H9 (cell line): ENCODE data around the gene GSX1. TPM values are rescaled to one million over a fixed set of nuclear protein-coding genes. Genes with fewer than 3 reads are reported as not detected.

Experiments used
- DNase-seq: peaks from one replicate; pipeline ENCODE4 v3.0.0-alpha.2; 2017
- H2AFZ ChIP-seq: one replicate; pipeline ENCODE4 v1.6.1; 2013; ENCODE audit warnings: mild to moderate bottlenecking, low read length, control low read depth, moderate library complexity
- H2AK5ac ChIP-seq: 2 replicates; pipeline ENCODE4 v1.6.1; 2013; ENCODE audit warnings: low read length, control low read depth, mixed read lengths; ENCODE audit not compliant: insufficient read length
- H2BK120ac ChIP-seq: one replicate; pipeline ENCODE4 v1.6.1; 2013; ENCODE audit warnings: low read depth, mild to moderate bottlenecking, low read length, control low read depth, inconsistent platforms; ENCODE audit not compliant: poor library complexity, severe bottlenecking
- H2BK12ac ChIP-seq: 2 replicates; pipeline ENCODE4 v1.6.1; 2013; ENCODE audit warnings: low read length, control low read depth, mixed read lengths, low read depth; ENCODE audit not compliant: insufficient read length
- H2BK15ac ChIP-seq: 2 replicates; pipeline ENCODE4 v1.6.1; 2013; ENCODE audit warnings: low read depth, low read length, control low read depth
- H2BK20ac ChIP-seq: one replicate; pipeline ENCODE4 v1.6.1; 2013; ENCODE audit warnings: low read depth, mild to moderate bottlenecking, low read length, control low read depth, inconsistent platforms; ENCODE audit not compliant: poor library complexity, severe bottlenecking
- H2BK5ac ChIP-seq: 2 replicates; pipeline ENCODE4 v1.6.1; 2013; ENCODE audit warnings: low read length, control low read depth, mixed read lengths; ENCODE audit not compliant: insufficient read length
- H3K14ac ChIP-seq: 2 replicates; pipeline ENCODE4 v1.6.1; 2013; ENCODE audit warnings: low read length, control low read depth; ENCODE audit not compliant: insufficient read depth
- H3K18ac ChIP-seq: 2 replicates; pipeline ENCODE4 v1.6.1; 2013; ENCODE audit warnings: low read depth, mild to moderate bottlenecking, mixed read lengths, low read length, control low read depth; ENCODE audit not compliant: insufficient read length
- H3K23ac ChIP-seq: 2 replicates; pipeline ENCODE4 v1.6.1; 2013; ENCODE audit warnings: low read length, control low read depth, mixed read lengths, low read depth; ENCODE audit not compliant: insufficient read length
- H3K23me2 ChIP-seq: 2 replicates; pipeline ENCODE4 v1.6.1; 2013; ENCODE audit warnings: low read depth, mild to moderate bottlenecking, mixed read lengths, low read length, control low read depth; ENCODE audit not compliant: insufficient read length, poor library complexity, severe bottlenecking
- H3K27ac ChIP-seq: 2 replicates; pipeline ENCODE4 v1.5.1; 2013; ENCODE audit warnings: low read length, control low read depth, mixed read lengths, low read depth; ENCODE audit not compliant: insufficient read length
- H3K27me3 ChIP-seq: 2 replicates; pipeline ENCODE4 v1.6.1; 2013; ENCODE audit warnings: low read length, control low read depth, inconsistent platforms; ENCODE audit not compliant: insufficient read depth
- H3K4ac ChIP-seq: 2 replicates; pipeline ENCODE4 v1.6.1; 2013; ENCODE audit warnings: low read depth, mild to moderate bottlenecking, control low read depth, inconsistent platforms, low read length, moderate library complexity
- H3K4me1 ChIP-seq: 2 replicates; pipeline ENCODE4 v1.6.1; 2013; ENCODE audit warnings: low read length, control low read depth, inconsistent platforms; ENCODE audit not compliant: insufficient read depth
- H3K4me2 ChIP-seq: 2 replicates; pipeline ENCODE4 v1.6.1; 2013; ENCODE audit warnings: low read length, control low read depth, mixed read lengths; ENCODE audit not compliant: insufficient read length, insufficient read depth
- H3K56ac ChIP-seq: 2 replicates; pipeline ENCODE4 v1.6.1; 2013; ENCODE audit warnings: low read depth, mild to moderate bottlenecking, mixed read lengths, low read length, control low read depth; ENCODE audit not compliant: insufficient read length
- H3K79me1 ChIP-seq: 2 replicates; pipeline ENCODE4 v1.6.1; 2013; ENCODE audit warnings: low read depth, mild to moderate bottlenecking, moderate library complexity, low read length, control low read depth, inconsistent platforms; ENCODE audit not compliant: insufficient read depth, poor library complexity, severe bottlenecking
- H3K79me2 ChIP-seq: 2 replicates; pipeline ENCODE4 v1.6.1; 2013; ENCODE audit warnings: low read length, control low read depth, inconsistent platforms; ENCODE audit not compliant: insufficient read depth
- H3K9ac ChIP-seq: 2 replicates; pipeline ENCODE4 v1.6.1; 2013; ENCODE audit warnings: low read length, control low read depth, mixed read lengths; ENCODE audit not compliant: insufficient read length; ENCODE audit errors: extremely low read depth
- H3K9me3 ChIP-seq: one replicate; pipeline ENCODE4 v1.6.1; 2013; ENCODE audit warnings: low read depth, low read length, inconsistent platforms; ENCODE audit not compliant: control insufficient read depth
- H3T11ph ChIP-seq: one replicate; pipeline ENCODE4 v1.6.1; 2013; ENCODE audit warnings: mild to moderate bottlenecking, low read length, control low read depth, inconsistent platforms
- H4K20me1 ChIP-seq: one replicate; pipeline ENCODE4 v1.6.1; 2013; ENCODE audit not compliant: control insufficient read depth, insufficient read length, insufficient read depth
- H4K5ac ChIP-seq: 2 replicates; pipeline ENCODE4 v1.6.1; 2013; ENCODE audit warnings: low read depth, mild to moderate bottlenecking, mixed read lengths, low read length, control low read depth; ENCODE audit not compliant: insufficient read length
- H4K8ac ChIP-seq: replicated peaks from 2 replicates; pipeline ENCODE4 v1.6.1; 2013; ENCODE audit warnings: low read length, control low read depth, mixed read lengths, low read depth; ENCODE audit not compliant: insufficient read length
- H4K91ac ChIP-seq: 2 replicates; pipeline ENCODE4 v1.6.1; 2013; ENCODE audit warnings: low read depth, mild to moderate bottlenecking, moderate library complexity, mixed read lengths, low read length, control low read depth; ENCODE audit not compliant: insufficient read length
- H3K27ac Mint-ChIP-seq, 3 experiments: 2 replicates in 2 of 3; 3 replicates in 1 of 3; pipeline ENCODE4 v1.8.0; 2020 to 2021; ENCODE audit warnings: mixed read lengths in 3 of 3, mild to moderate bottlenecking in 1 of 3, moderate library complexity in 1 of 3
- H3K27me3 Mint-ChIP-seq: 2 replicates; pipeline ENCODE4 v1.8.0; 2021; ENCODE audit warnings: low read depth, mild to moderate bottlenecking, moderate library complexity, mixed read lengths
- H3K36me3 Mint-ChIP-seq, 3 experiments: 2 replicates in 2 of 3; 3 replicates in 1 of 3; pipeline ENCODE4 v1.8.0; 2020 to 2021; ENCODE audit warnings: low read depth in 3 of 3, mixed read lengths in 3 of 3; ENCODE audit not compliant: insufficient read depth in 1 of 3
- H3K4me1 Mint-ChIP-seq, 2 experiments: 2 replicates each; pipeline ENCODE4 v1.8.0; 2020; ENCODE audit warnings: mixed read lengths in 2 of 2
- H3K4me3 Mint-ChIP-seq, 2 experiments: 2 replicates in 1 of 2; 3 replicates in 1 of 2; pipeline ENCODE4 v1.8.0; 2020 to 2021; ENCODE audit warnings: mild to moderate bottlenecking in 2 of 2, mixed read lengths in 2 of 2, moderate library complexity in 1 of 2
- H3K9me3 Mint-ChIP-seq, 2 experiments: 2 replicates in 1 of 2; 3 replicates in 1 of 2; pipeline ENCODE4 v1.8.0; 2020; ENCODE audit warnings: mild to moderate bottlenecking in 2 of 2, mixed read lengths in 2 of 2, moderate library complexity in 1 of 2
- CTCF ChIP-seq: fragments of 200-600 bp; sonication (generic); conservative IDR thresholded peaks from 3 replicates; pipeline ENCODE4 v1.8.0; 2021; ENCODE audit warnings: antibody characterized with exemption, mild to moderate bottlenecking
- WGBS: extraction: QIAGEN DNeasy Blood & Tissue Kit; methylation state at CpG from one replicate; pipeline ENCODE4 v1.1.7; 2013; ENCODE audit warnings: missing lambda C conversion rate, low lambda C conversion rate, mixed read lengths; ENCODE audit not compliant: insufficient read length; ENCODE audit errors: extremely low coverage; 5-methylcytosine and 5-hydroxymethylcytosine counted together
- total RNA-seq: library from RNA; stranded (reverse); gene quantifications from 2 replicates; pipeline ENCODE4 v1.2.1, GENCODE V29; 2021

GSX1 gene
- total RNA-seq, 1 experiment from 2014 or later, result not detected

DNA sequence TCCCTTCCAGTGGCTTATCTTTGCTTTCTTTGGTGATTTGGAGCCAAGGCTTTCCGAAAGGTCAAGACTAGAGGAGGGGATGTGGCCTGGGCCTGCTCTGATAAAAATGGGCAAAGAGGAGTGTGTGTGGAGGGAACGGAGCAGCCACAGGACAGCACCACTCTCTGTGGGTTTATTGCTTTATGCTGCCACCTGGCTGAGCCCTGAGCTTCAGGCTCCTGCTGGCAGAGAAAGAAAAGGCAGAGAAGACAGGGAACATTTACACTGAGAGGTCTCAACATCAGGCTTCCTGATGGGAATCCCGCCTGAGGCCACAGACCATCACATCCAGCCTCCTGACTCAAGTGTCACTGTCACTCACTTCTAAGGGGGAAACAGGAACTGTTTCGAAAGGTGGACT lies 9.2 kb upstream of the GSX1 start:
- no peaks in the 10 kb centered on the region for H4K20me1 ChIP-seq

More for the DNA sequence above, 9.2 kb upstream of the GSX1 start:
- Histone ChIP-seq H3K18ac (no peak overlapping the region), H4K8ac (no peak overlapping the region), H3K4me1 (no peaks in the 10 kb centered on the region), H2BK120ac (no peak overlapping the region), H2BK12ac (no peak overlapping the region), H2BK5ac (no peak overlapping the region), H2BK15ac (no peak overlapping the region), H3K14ac (no peak overlapping the region), H3K9me3 (no peaks in the 10 kb centered on the region), H3K4ac (no peak overlapping the region), H3K23ac (no peak overlapping the region), H3K9ac (no peak overlapping the region), H3K23me2 (no peaks in the 10 kb centered on the region), H3K79me2 (no peaks in the 10 kb centered on the region), H3K4me2 (no peak overlapping the region), H2AK5ac (no peak overlapping the region), H2BK20ac (no peak overlapping the region), H4K91ac (no peak overlapping the region), H2AFZ (no peak overlapping the region), H3K27me3 (peaks cover 14% of the 10 kb centered on the region; the same call in 1 of the 2 replicates), H3K56ac (no peak overlapping the region), H3T11ph (no peak overlapping the region), H4K5ac (no peak overlapping the region), H3K79me1 (no peaks in the 10 kb centered on the region), H3K27ac (no peak overlapping the region)
- H3K36me3 Mint-ChIP-seq, result no peaks in the 10 kb centered on the region
- H3K4me3 Mint-ChIP-seq, result no peak overlapping the region; a peak in 1 of 5 replicates
- H3K27me3 Mint-ChIP-seq, result peaks cover 92% of the 10 kb centered on the region
- no peaks in the 10 kb centered on the region; a peak in 1 of 5 replicates for H3K9me3 Mint-ChIP-seq
- H3K4me1 Mint-ChIP-seq, result peaks cover 14 to 24% of the 10 kb centered on the region in 2 experiments
- no peak overlapping the region for H3K27ac Mint-ChIP-seq
- no CpG with 5 or more reads among the region's 4 CpGs for WGBS
- peak; percentile 52; the same call in 2 of the 3 replicates for TF ChIP-seq CTCF
- peak; percentile 68 for DNase-seq
